ENCODE results near the gene STK10. TPM values are rescaled to one million over a fixed set of nuclear protein-coding genes. Genes with fewer than 3 reads are reported as not detected.

Gene STK10
- polyA plus RNA-seq, 2 of the 4 experiments (the other 2 are of a cell fraction) = 4.3 to 13.1 TPM

GRCh38 chr5:172234031-172234430 is 46.0 kb upstream of the STK10 start (continued):
- TF ChIP-seq ATOH8 (CRISPR knock-in tag; IDR thresholded peaks at IDR 0.05; ENCODE audit: low read depth) (no peak), USF2 (IDR thresholded peaks at IDR 0.05) (no peak), PBX3 (IDR thresholded peaks at IDR 0.05) (no peak), ZFP36 (IDR thresholded peaks at IDR 0.05; ENCODE audit: borderline replicate concordance, partially characterized antibody) (no peak), RARB (CRISPR knock-in tag; IDR thresholded peaks at IDR 0.05) (no peak), HMGXB4 (CRISPR knock-in tag; IDR thresholded peaks at IDR 0.05; ENCODE audit: borderline replicate concordance) (no peak), NFE2L2 (conservative IDR thresholded peaks at IDR 0.05; ENCODE audit: low read length) (no peak), RFX5 (IDR thresholded peaks at IDR 0.05) (no peak), RNF2 (IDR thresholded peaks at IDR 0.05; ENCODE audit: borderline replicate concordance, low read depth) (no peak)

GRCh38 chr5:172229904-172230303 is 41.9 kb upstream of the STK10 start:
- Histone ChIP-seq H3K4me2 (no peak overlapping the region), H3K27ac (no peak overlapping the region), H3K9me3 (no peaks in the 10 kb centered on the region), H3K4me3 (no peak overlapping the region), H3K4me1 (peaks cover 2% of the 10 kb centered on the region; the same call in 1 of the 3 replicates)
- DNase-seq (ENCODE audit: low read depth in 1 of 2, low spot score in 1 of 2) = no peak
- no peak for TF ChIP-seq JUNB (IDR thresholded peaks at IDR 0.05)
- no peak for TF ChIP-seq CBX2 (IDR thresholded peaks at IDR 0.05; ENCODE audit: borderline replicate concordance, low read depth)
- TF ChIP-seq RNF2 (IDR thresholded peaks at IDR 0.05; ENCODE audit: borderline replicate concordance, low read depth) = no peak
- TF ChIP-seq KDM5A (IDR thresholded peaks at IDR 0.05) = no peak
- no peak for TF ChIP-seq CHD2 (IDR thresholded peaks at IDR 0.05; ENCODE audit: low read length, partially characterized antibody)
- no peak for TF ChIP-seq NPAS2 (CRISPR knock-in tag; IDR thresholded peaks at IDR 0.05; ENCODE audit: borderline replicate concordance)
- TF ChIP-seq HES2 (IDR thresholded peaks at IDR 0.05) = no peak
- TF ChIP-seq ESRRA (IDR thresholded peaks at IDR 0.05; ENCODE audit: borderline replicate concordance, low read length) = no peak
- no peak for TF ChIP-seq CTCF (IDR thresholded peaks at IDR 0.05)
- TF ChIP-seq ZSCAN20 (CRISPR knock-in tag; IDR thresholded peaks at IDR 0.05) = no peak
- TF ChIP-seq HOXB13 (CRISPR knock-in tag; IDR thresholded peaks at IDR 0.05; ENCODE audit: low read depth) = no peak
- POLR2A ChIA-PET = no interaction called here
- no peak for ATAC-seq
- CTCF ChIA-PET = no interaction called here
- no peak for FAIRE-seq
- WGBS (ENCODE audit: missing lambda C conversion rate) = 91% methylated on average over 1 of the region's 1 CpG
